Heart left ventricle (tissue), 16 donors: Measurements from ENCODE around the gene HTR3B. TPM values are rescaled to one million over a fixed set of nuclear protein-coding genes. Genes with fewer than 3 reads are reported as not detected.
A peak's percentile ranks its signal among the peaks of the same experiment; 100 is the strongest.

ENCODE experiments used
- ATAC-seq, 4 donors: fragments of 200-7000 bp; cut with Tn5 transposase; one replicate each; pipeline ENCODE4 v1.9.1; 2020 to 2022; ENCODE audit warnings: moderate library complexity in 4 of 4, mild to moderate bottlenecking in 3 of 4, moderate number of reproducible peaks in 1 of 4
- DNase-seq, 5 donors: peaks; one replicate each; pipeline ENCODE4 v3.0.0-alpha.2; 2020
- H3K27ac ChIP-seq, 12 donors: fragments of 200-600 bp; sonication (generic) in 4 of 12; one replicate each; pipeline versions ENCODE4 v1.5.0 to v1.8.0; 2016 to 2022; ENCODE audit warnings: mild to moderate bottlenecking in 2 of 12
- H3K27me3 ChIP-seq, 9 donors: fragments of 200-600 bp; sonication (generic) in 2 of 9; one replicate each; pipeline versions ENCODE4 v1.5.1 to v1.8.0; 2016 to 2022; ENCODE audit warnings: mild to moderate bottlenecking in 3 of 9
- H3K36me3 ChIP-seq, 9 donors: fragments of 200-600 bp; sonication (generic) in 2 of 9; one replicate each; pipeline versions ENCODE4 v1.5.0 to v1.8.0; 2018 to 2022; ENCODE audit warnings: mild to moderate bottlenecking in 2 of 9
- H3K4me1 ChIP-seq, 12 donors: fragments of 200-600 bp; sonication (generic) in 4 of 12; one replicate each; pipeline versions ENCODE4 v1.5.0 to v1.8.0; 2016 to 2022; ENCODE audit warnings: mild to moderate bottlenecking in 3 of 12
- H3K4me3 ChIP-seq, 12 donors: fragments of 200-600 bp; sonication (generic) in 4 of 12; one replicate each; pipeline versions ENCODE4 v1.5.0 to v1.8.0; 2017 to 2022; ENCODE audit warnings: mild to moderate bottlenecking in 9 of 12, moderate library complexity in 4 of 12
- H3K9me3 ChIP-seq, 12 donors: fragments of 200-600 bp; sonication (generic) in 4 of 12; one replicate each; pipeline versions ENCODE4 v1.5.0 to v1.8.0; 2016 to 2022; ENCODE audit warnings: mild to moderate bottlenecking in 1 of 12
- POLR2A ChIP-seq, 2 donors: fragments of 450-650 bp; IDR thresholded peaks; one replicate each; pipeline ENCODE4 v1.6.1; 2017; ENCODE audit warnings: antibody characterized with exemption in 2 of 2, mild to moderate bottlenecking in 2 of 2, moderate library complexity in 2 of 2
- WGBS, 4 donors: extraction: QIAGEN DNeasy Blood & Tissue Kit in 2 of 4; methylation state at CpG; one replicate each; pipeline versions ENCODE4 v1.1.5 to v1.1.7; 2013 to 2018; 5-methylcytosine and 5-hydroxymethylcytosine counted together
- intact Hi-C, 10 donors: fragments of 100-400 bp; cut with DNase I; formaldehyde crosslinking; loops; one replicate each; pipeline versions ENCODE4 v1.11.1 to v1.14.2; 2022
- polyA plus RNA-seq, 2 donors: library from polyadenylated mRNA; stranded (reverse); fragments of 200-250 nt; gene quantifications; one replicate each; pipeline ENCODE4 v1.2.3, GENCODE V29; 2013
- total RNA-seq, 9 donors: library from RNA; depleted of rRNA in 2 of 9; stranded (reverse); fragments of >200 nt in 2 of 9; fragmentation: NEBNext Ultra II Directional in 3 of 9; extraction: Animal tissue kit (Norgen Biotek cat#: 25700) in 3 of 9; gene quantifications; one replicate each; pipeline versions ENCODE4 v1.1.0 to v1.2.4, GENCODE V29; 2016 to 2023
- TF ChIP-seq, protein P1 (sequence below), 12 donors: fragments of 200-600 bp; sonication (generic) in 4 of 12; IDR thresholded peaks; one replicate each; pipeline versions ENCODE4 v1.5.0 to v1.8.0; 2018 to 2022; ENCODE audit warnings: antibody characterized with exemption in 12 of 12, mild to moderate bottlenecking in 5 of 12
- donor health status: ischemic (EF 13 %, LVEDD 7.1; RV severe dilation, severe dysfunction).
- donor health status: healthy with polysubstance abuse.
- donor health status: DM: no; HTN: yes; CAD: no.
- donor health status: DM: no; HTN: no; CAD: no.
- donor health status: ischemic (EF 25% LVEDD 6.9; RV normal size, moderate dysfunction).
- donor health status: ischemic (EF 25% LVEDD 5.7; RV mildly dilated, moderate dysfunction).
- donor health status: healthy.
- donor health status: DM: yes; HTN: yes; CAD: no.
- donor health status: ischemic (EF 35%, LVEDD 5.7; RV mildly dilated, moderate dysfunction).
- donor health status: nonischemic (EF 11% LVEDD 7.7; RV severe dilation, severe dysfunction).
- donor health status: DM: yes; HTN: yes; CAD: no.
- donor health status: PGD.
- donor health status: ischemic (EF 29% LVEDD 5.4; RV normal size, mild dysfunction).
- donor health status: nonischemic (EF 23%, LVEDD 6.1; RV moderate dilation, normal function).

HTR3B gene
- total and polyA plus RNA-seq, 11 donors = not detected

DNA sequence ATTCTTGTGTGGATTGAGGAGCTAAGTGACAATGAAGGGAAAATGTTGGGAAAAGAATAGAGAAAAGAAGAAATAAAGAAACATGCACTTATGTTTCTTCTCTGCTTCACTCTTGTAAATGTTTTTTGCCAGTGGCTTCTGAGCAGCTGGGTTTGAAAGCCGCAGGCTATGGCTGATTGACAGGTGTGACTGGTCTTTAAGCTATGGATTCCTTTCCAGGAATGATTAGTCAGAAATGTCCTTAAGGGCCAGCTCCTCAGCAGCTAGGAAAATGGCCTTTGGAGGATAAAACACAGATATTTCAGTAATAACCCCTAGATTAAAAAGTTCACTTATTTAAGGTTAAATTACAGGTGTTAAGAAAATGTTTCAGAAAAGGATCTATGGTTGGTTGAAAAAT lies 22.7 kb upstream of the HTR3B start:
- H3K4me3 ChIP-seq = no peak overlapping the region
- TF ChIP-seq, protein P1, sequence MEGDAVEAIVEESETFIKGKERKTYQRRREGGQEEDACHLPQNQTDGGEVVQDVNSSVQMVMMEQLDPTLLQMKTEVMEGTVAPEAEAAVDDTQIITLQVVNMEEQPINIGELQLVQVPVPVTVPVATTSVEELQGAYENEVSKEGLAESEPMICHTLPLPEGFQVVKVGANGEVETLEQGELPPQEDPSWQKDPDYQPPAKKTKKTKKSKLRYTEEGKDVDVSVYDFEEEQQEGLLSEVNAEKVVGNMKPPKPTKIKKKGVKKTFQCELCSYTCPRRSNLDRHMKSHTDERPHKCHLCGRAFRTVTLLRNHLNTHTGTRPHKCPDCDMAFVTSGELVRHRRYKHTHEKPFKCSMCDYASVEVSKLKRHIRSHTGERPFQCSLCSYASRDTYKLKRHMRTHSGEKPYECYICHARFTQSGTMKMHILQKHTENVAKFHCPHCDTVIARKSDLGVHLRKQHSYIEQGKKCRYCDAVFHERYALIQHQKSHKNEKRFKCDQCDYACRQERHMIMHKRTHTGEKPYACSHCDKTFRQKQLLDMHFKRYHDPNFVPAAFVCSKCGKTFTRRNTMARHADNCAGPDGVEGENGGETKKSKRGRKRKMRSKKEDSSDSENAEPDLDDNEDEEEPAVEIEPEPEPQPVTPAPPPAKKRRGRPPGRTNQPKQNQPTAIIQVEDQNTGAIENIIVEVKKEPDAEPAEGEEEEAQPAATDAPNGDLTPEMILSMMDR (IDR thresholded peaks at IDR 0.05) = no peak
- TF ChIP-seq POLR2A (IDR thresholded peaks at IDR 0.05) = no peak
- H3K27me3 ChIP-seq = no peaks in the 10 kb centered on the region
- H3K36me3 ChIP-seq = no peaks in the 10 kb centered on the region
- H3K4me1 ChIP-seq = no peaks in the 10 kb centered on the region
- H3K9me3 ChIP-seq = no peaks in the 10 kb centered on the region
- intact Hi-C loops = no loop called here
- ATAC-seq (no peak), DNase-seq (no peak)
- no peak overlapping the region for H3K27ac ChIP-seq
- 73 to 79% (median 75%) methylated on average over 1 of the region's 1 CpG for WGBS, 4 donors

DNA sequence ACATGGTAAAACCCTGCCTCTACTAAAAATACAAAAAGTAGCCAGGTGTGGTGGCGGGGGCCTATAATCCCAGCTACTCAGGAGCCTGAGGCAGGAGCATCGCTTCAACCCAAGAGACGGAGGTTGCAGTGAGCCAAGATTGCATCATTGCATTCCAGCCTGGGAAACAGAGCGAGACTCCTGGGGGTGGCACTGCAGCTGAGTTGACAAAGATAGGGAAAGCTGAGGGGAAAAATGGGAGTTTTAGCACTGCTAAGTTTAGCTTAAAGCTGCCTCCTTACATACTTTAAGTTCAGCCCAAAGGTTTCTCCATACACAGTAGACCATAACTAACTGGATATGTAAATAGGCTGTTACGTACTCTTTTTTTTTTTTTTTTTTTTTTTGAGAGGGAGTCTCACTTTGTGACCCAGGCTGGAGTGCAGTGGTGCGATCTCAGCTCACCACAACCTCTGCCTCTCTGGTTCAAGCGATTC lies 20.2 kb upstream of the HTR3B start:
- intact Hi-C loops = no loop called here
- Histone ChIP-seq H3K4me3 (no peak overlapping the region), H3K4me1 (no peaks in the 10 kb centered on the region), H3K9me3 (no peaks in the 10 kb centered on the region), H3K27me3 (no peaks in the 10 kb centered on the region), H3K27ac (no peak overlapping the region), H3K36me3 (no peaks in the 10 kb centered on the region)
- ATAC-seq = peak in 1 of 4 donors; percentile 50
- TF ChIP-seq, protein P1 (IDR thresholded peaks at IDR 0.05) = no peak
- TF ChIP-seq POLR2A (IDR thresholded peaks at IDR 0.05) = no peak
- no peak for DNase-seq
- WGBS, 4 donors = 66 to 75% (median 72%) methylated on average over 7 of the region's 7 CpGs

DNA sequence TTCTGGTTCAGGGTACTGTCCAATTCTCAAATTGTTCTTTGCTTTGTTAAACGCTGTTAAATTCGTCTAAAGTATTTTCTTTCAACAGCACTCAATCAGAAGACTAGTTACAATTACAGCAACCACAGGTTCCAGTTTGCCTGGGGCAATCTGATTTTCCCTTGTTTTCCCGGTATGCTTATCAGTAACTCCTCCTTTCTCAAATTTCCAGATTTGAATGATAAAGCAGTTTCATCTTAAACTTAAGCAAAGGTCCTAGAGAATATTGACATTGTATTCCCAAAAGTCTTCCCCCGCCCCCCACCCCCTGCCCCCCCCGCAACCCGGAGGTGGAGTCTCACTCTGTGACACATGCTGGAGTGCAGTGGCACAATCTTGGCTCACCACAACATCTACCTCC lies 18.7 kb upstream of the HTR3B start:
- no peaks in the 10 kb centered on the region for H3K4me1 ChIP-seq
- ATAC-seq (no peak), DNase-seq (no peak)
- no peaks in the 10 kb centered on the region for H3K27me3 ChIP-seq
- no peaks in the 10 kb centered on the region for H3K36me3 ChIP-seq
- H3K4me3 ChIP-seq = no peak overlapping the region
- H3K9me3 ChIP-seq = no peaks in the 10 kb centered on the region
- no peak overlapping the region for H3K27ac ChIP-seq
- 70 to 79% (median 76%) methylated on average over 5 to 6 of the region's 6 CpGs for WGBS, 4 donors
- intact Hi-C loops = no loop called here
- no peak for TF ChIP-seq POLR2A (IDR thresholded peaks at IDR 0.05)
- TF ChIP-seq, protein P1 (IDR thresholded peaks at IDR 0.05) = no peak

DNA sequence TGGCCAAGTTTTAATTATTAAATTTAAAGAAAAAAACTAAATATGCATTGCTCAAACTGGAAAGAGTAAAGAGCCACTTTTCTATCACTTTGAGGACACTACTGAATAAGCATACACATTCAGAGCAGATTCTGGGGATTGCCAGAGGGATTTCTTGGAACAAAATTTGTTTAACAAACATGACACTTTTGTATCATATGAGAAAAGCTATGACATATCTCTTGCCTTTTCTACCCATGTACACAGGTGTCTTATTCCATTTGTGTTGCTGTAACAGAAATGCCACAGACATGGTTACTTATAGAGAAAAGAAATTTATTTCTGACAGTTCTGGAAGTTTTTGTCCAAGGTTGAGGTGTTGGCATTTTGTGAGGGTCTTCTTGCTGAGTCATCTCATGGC lies 15.7 kb upstream of the HTR3B start:
- ATAC-seq (no peak), DNase-seq (no peak)
- intact Hi-C loops = no loop called here
- Histone ChIP-seq H3K27me3 (no peaks in the 10 kb centered on the region), H3K36me3 (no peaks in the 10 kb centered on the region), H3K4me1 (no peaks in the 10 kb centered on the region), H3K9me3 (no peaks in the 10 kb centered on the region), H3K4me3 (no peak overlapping the region), H3K27ac (no peak overlapping the region)
- TF ChIP-seq, protein P1 (IDR thresholded peaks at IDR 0.05) = no peak
- TF ChIP-seq POLR2A (IDR thresholded peaks at IDR 0.05) = no peak
